K562 (cell line): ENCODE measurements around the gene RHEBL1. TPM values are rescaled to one million over a fixed set of nuclear protein-coding genes. Genes with fewer than 3 reads are reported as not detected.

Experiments
- ATAC-seq: fragments of 200-7000 bp; cut with Tn5 transposase; 3 replicates; pipeline ENCODE4 v1.9.1; 2020; ENCODE audit warnings: moderate library complexity
- BruUV-seq: library from RNA; stranded (reverse); fragments of 400-500 nt; replicated peaks from 2 replicates; lab custom pipeline; 2021; lab: Mats Ljungman, UMichigan
- CTCF ChIA-PET: fragments of 300-600 bp; formaldehyde crosslinking; extraction: SDS; loops from one replicate; lab custom pipeline; 2021; ENCODE audit warnings: low intra/inter-chr PET ratio; lab: Yijun Ruan, JAX
- POLR2A ChIA-PET: fragments of 300-600, 350-650 bp; sonication (Branson Sonifier 250); formaldehyde crosslinking; extraction: SDS; loops from one replicate; lab custom pipeline; 2021; ENCODE audit warnings: antibody characterized with exemption, inconsistent platforms; lab: Yijun Ruan, JAX
- DNase-seq, 4 experiments: peaks; one replicate each; pipeline versions ENCODE4 v3.0.0 to v3.0.0-alpha.2; 2011 to 2018; ENCODE audit warnings: low spot score in 3 of 4, mixed read lengths in 3 of 4; ENCODE audit errors: extremely low read depth in 1 of 4
- FAIRE-seq: peaks from 2 replicates; lab custom pipeline; 2011; peaks lifted over from hg19 to GRCh38; lab: Jason Lieb, UNC
- H2AFZ ChIP-seq: 2 replicates; pipeline ENCODE4 v1.6.0; 2011; ENCODE audit warnings: low read depth, low read length, control low read depth, inconsistent platforms
- H3K27ac ChIP-seq: fragments of 200-600 bp; 3 replicates; pipeline ENCODE4 v1.8.0; 2011; ENCODE audit warnings: low read depth, mild to moderate bottlenecking, control low read depth, inconsistent platforms, low read length, moderate library complexity, mixed read lengths; ENCODE audit errors: extremely low read depth
- H3K27me3 ChIP-seq, 2 experiments: fragments of 300-600 bp in 1 of 2; 2 replicates in 1 of 2; 3 replicates in 1 of 2; pipeline versions ENCODE4 v1.6.0 to v1.8.0; 2011; ENCODE audit warnings: inconsistent platforms in 2 of 2, low read length in 2 of 2, mild to moderate bottlenecking in 1 of 2, mixed read lengths in 1 of 2, moderate library complexity in 1 of 2; ENCODE audit not compliant: control insufficient read depth in 2 of 2, insufficient read depth in 2 of 2
- H3K36me3 ChIP-seq: fragments of 300-600 bp; 3 replicates; pipeline ENCODE4 v1.8.0; 2011; ENCODE audit warnings: mild to moderate bottlenecking, low read length, inconsistent platforms; ENCODE audit not compliant: control insufficient read depth, insufficient read depth
- H3K4me1 ChIP-seq, 2 experiments: fragments of 200-600 bp in 1 of 2; replicated peaks in 1 of 2; 2 replicates in 1 of 2; 3 replicates in 1 of 2; pipeline versions ENCODE4 v1.5.1 to v1.8.0; 2011; ENCODE audit warnings: inconsistent platforms in 2 of 2, low read length in 2 of 2, mild to moderate bottlenecking in 1 of 2, mixed read lengths in 1 of 2, moderate library complexity in 1 of 2; ENCODE audit not compliant: control insufficient read depth in 2 of 2, insufficient read depth in 2 of 2
- H3K4me2 ChIP-seq: 2 replicates; pipeline ENCODE4 v1.6.1; 2011; ENCODE audit warnings: low read length, control low read depth, inconsistent platforms, mixed read lengths; ENCODE audit not compliant: insufficient read depth
- H3K4me3 ChIP-seq: fragments of 200-600 bp; sonication (generic), shearing (Covaris generic); 2 replicates; pipeline ENCODE4 v1.5.1; 2016; ENCODE audit warnings: control low read depth, inconsistent platforms
- H3K79me2 ChIP-seq: fragments of 200-600 bp; 3 replicates; pipeline ENCODE4 v1.8.0; 2011; ENCODE audit warnings: low read length, inconsistent platforms; ENCODE audit not compliant: control insufficient read depth, insufficient read depth
- H3K9ac ChIP-seq, 2 experiments: 2 replicates each; pipeline versions ENCODE4 v1.6.0 to v1.6.1; 2011; ENCODE audit warnings: low read depth in 2 of 2, low read length in 2 of 2, control low read depth in 1 of 2, inconsistent platforms in 1 of 2, mild to moderate bottlenecking in 1 of 2, mixed read lengths in 1 of 2; ENCODE audit not compliant: insufficient read depth in 1 of 2
- H3K9me1 ChIP-seq: one replicate; pipeline ENCODE4 v1.6.0; 2011; ENCODE audit warnings: inconsistent platforms, mild to moderate bottlenecking, low read length, moderate library complexity; ENCODE audit not compliant: control insufficient read depth, insufficient read depth
- H3K9me3 ChIP-seq: replicated peaks from 2 replicates; pipeline ENCODE4 v1.5.1; 2011; ENCODE audit warnings: low read depth, low read length, inconsistent platforms; ENCODE audit not compliant: control insufficient read depth, insufficient read depth
- H4K20me1 ChIP-seq: replicated peaks from 2 replicates; pipeline ENCODE4 v1.6.1; 2011; ENCODE audit warnings: low read length, inconsistent platforms, mixed read lengths; ENCODE audit not compliant: control insufficient read depth, insufficient read depth
- ATF7 ChIP-seq: fragments of 450-650 bp; IDR thresholded peaks from 2 replicates; pipeline ENCODE4 v1.7.1; 2014; ENCODE audit warnings: mild to moderate bottlenecking, moderate library complexity
- BDP1 ChIP-seq: IDR thresholded peaks from 3 replicates; pipeline ENCODE4 v1.6.1; 2011; ENCODE audit not compliant: insufficient read length, insufficient read depth
- BHLHE40 ChIP-seq: IDR thresholded peaks from 2 replicates; pipeline ENCODE4 v1.6.1; 2011; ENCODE audit warnings: low read length, improper control_type of control experiment
- C11orf30 ChIP-seq: fragments of 450-650 bp; IDR thresholded peaks from 2 replicates; pipeline ENCODE4 v1.6.1; 2016; ENCODE audit warnings: low read depth, mild to moderate bottlenecking
- CBFA2T2 ChIP-seq: fragments of 450-650 bp; conservative IDR thresholded peaks from 2 replicates; pipeline ENCODE4 v1.6.1; 2017; ENCODE audit warnings: mild to moderate bottlenecking
- CEBPG ChIP-seq, 3 experiments: fragments of 200-800 bp in 1 of 3; sonication (Bioruptor generic) in 1 of 3; sonication (generic) in 1 of 3; formaldehyde crosslinking in 1 of 3; IDR thresholded peaks in 2 of 3; conservative IDR thresholded peaks in 1 of 3; 2 replicates each; pipeline versions ENCODE4 v1.6.1 to v1.8.0; 2016 to 2022; ENCODE audit warnings: missing compliant biosample characterization in 2 of 3, missing genetic modification characterization in 2 of 3, mild to moderate bottlenecking in 1 of 3, missing genetic modification reagents in 1 of 3
- CTBP1 ChIP-seq: fragments of 450-650 bp; IDR thresholded peaks from 2 replicates; pipeline ENCODE4 v1.6.1; 2016; ENCODE audit warnings: borderline replicate concordance
- EP400 ChIP-seq: fragments of 450-650 bp; IDR thresholded peaks from 2 replicates; pipeline ENCODE4 v1.6.1; 2017; ENCODE audit warnings: antibody characterized with exemption, mild to moderate bottlenecking, moderate library complexity
- HDAC3 ChIP-seq: fragments of 450-650 bp; IDR thresholded peaks from 2 replicates; pipeline ENCODE4 v1.6.1; 2018; ENCODE audit warnings: borderline replicate concordance, mild to moderate bottlenecking, moderate library complexity; ENCODE audit not compliant: partially characterized antibody
- IRF9 ChIP-seq: fragments of 450-650 bp; IDR thresholded peaks from 2 replicates; pipeline ENCODE4 v1.6.1; 2016; ENCODE audit warnings: missing biosample characterization, missing genetic modification characterization
- NR2C2 ChIP-seq, 2 experiments: fragments of 200-800 bp in 1 of 2; sonication (Bioruptor generic) in 1 of 2; sonication (generic) in 1 of 2; formaldehyde crosslinking in 1 of 2; IDR thresholded peaks; 2 replicates each; pipeline versions ENCODE4 v1.6.1 to v1.8.0; 2016 to 2022; ENCODE audit warnings: mild to moderate bottlenecking in 1 of 2, missing compliant biosample characterization in 1 of 2, missing genetic modification characterization in 1 of 2, missing genetic modification reagents in 1 of 2
- NR3C1 ChIP-seq: sonication (generic); formaldehyde crosslinking; IDR thresholded peaks from 2 replicates; pipeline ENCODE4 v1.8.1; 2022; ENCODE audit warnings: missing genetic modification reagents
- TEAD1 ChIP-seq, 2 experiments: fragments of 450-650 bp in 1 of 2; sonication (generic) in 1 of 2; formaldehyde crosslinking; IDR thresholded peaks; 2 replicates each; pipeline versions ENCODE4 v1.4.0 to v1.8.0; 2020 to 2022; ENCODE audit warnings: mild to moderate bottlenecking in 2 of 2, missing genetic modification reagents in 1 of 2
- TEAD4 ChIP-seq, 2 experiments: sonication (generic) in 1 of 2; formaldehyde crosslinking in 1 of 2; IDR thresholded peaks; 2 replicates each; pipeline versions ENCODE4 v1.6.1 to v1.8.0; 2012 to 2022; ENCODE audit warnings: borderline replicate concordance in 1 of 2, inconsistent platforms in 1 of 2, low read length in 1 of 2, mild to moderate bottlenecking in 1 of 2, missing genetic modification reagents in 1 of 2
- TOE1 ChIP-seq, 2 experiments: fragments of 450-650 bp in 1 of 2; sonication (generic) in 1 of 2; formaldehyde crosslinking in 1 of 2; IDR thresholded peaks; 2 replicates each; pipeline versions ENCODE4 v1.7.1 to v1.8.0; 2016 to 2022; ENCODE audit warnings: borderline replicate concordance in 2 of 2, mild to moderate bottlenecking in 2 of 2, antibody characterized with exemption in 1 of 2, inconsistent platforms in 1 of 2, low read depth in 1 of 2, missing genetic modification reagents in 1 of 2, moderate library complexity in 1 of 2
- ZNF140 ChIP-seq: fragments of 250-450 bp; sonication (Bioruptor Pico); IDR thresholded peaks from 2 replicates; pipeline ENCODE4 v1.8.0; 2021; ENCODE audit warnings: moderate library complexity, mild to moderate bottlenecking, inconsistent platforms
- WGBS: fragments of 100-300 bp; shearing (Covaris generic); methylation state at CpG from one replicate; pipeline ENCODE4 v1.1.6; 2016; ENCODE audit warnings: low coverage, mixed read lengths; ENCODE audit not compliant: insufficient coverage; ENCODE audit errors: missing lambda C conversion rate; 5-methylcytosine and 5-hydroxymethylcytosine counted together
- in situ Hi-C: fragments of 300-500 bp; cut with MboI; formaldehyde crosslinking; loops from 4 replicates; pipeline ENCODE4 v1.15.0; 2018; ENCODE audit warnings: inconsistent platforms, mixed read lengths
- intact Hi-C: fragments of 100-400 bp; cut with micrococcal nuclease; formaldehyde crosslinking; loops from 2 replicates; pipeline ENCODE4 v1.14.2; 2022
- polyA plus RNA-seq, 8 experiments: library from polyadenylated mRNA; depleted of rRNA in 4 of 8; stranded (reverse) in 5 of 8; unstranded in 3 of 8; fragments of >200 nt; fragmentation: Nextera tagmentation in 2 of 8; fragmentation: Illumina TruSeq in 1 of 8; extraction: Ambion mirVana in 2 of 8; extraction: Trizol in 1 of 8; gene quantifications; 2 replicates each; pipeline versions ENCODE4 v1.2.1 to v1.2.3, GENCODE V29; 2011 to 2014; ENCODE audit warnings: inconsistent platforms in 1 of 8, missing spikeins in 1 of 8
- total RNA-seq, 7 experiments: library from RNA; depleted of rRNA in 6 of 7; stranded (reverse); fragments of >200 nt in 6 of 7; fragmentation: Illumina TruSeq in 2 of 7; extraction: Trizol in 2 of 7; gene quantifications; 2 replicates each; pipeline versions ENCODE4 v1.2.1 to v1.2.3, GENCODE V29; 2011 to 2021; ENCODE audit warnings: low replicate concordance in 1 of 7
- TF ChIP-seq, protein P1 (sequence below): fragments of 450-650 bp; IDR thresholded peaks from 2 replicates; pipeline ENCODE4 v1.6.1; 2014; ENCODE audit warnings: low read depth, mild to moderate bottlenecking, moderate library complexity, borderline replicate concordance

RHEBL1 gene
- total and polyA plus RNA-seq, 9 of the 15 experiments (the other 6 are each of a cell fraction or from before 2014, with no cell fraction given), result 4.3 to 36.1 (median 8.2) TPM

DNA sequence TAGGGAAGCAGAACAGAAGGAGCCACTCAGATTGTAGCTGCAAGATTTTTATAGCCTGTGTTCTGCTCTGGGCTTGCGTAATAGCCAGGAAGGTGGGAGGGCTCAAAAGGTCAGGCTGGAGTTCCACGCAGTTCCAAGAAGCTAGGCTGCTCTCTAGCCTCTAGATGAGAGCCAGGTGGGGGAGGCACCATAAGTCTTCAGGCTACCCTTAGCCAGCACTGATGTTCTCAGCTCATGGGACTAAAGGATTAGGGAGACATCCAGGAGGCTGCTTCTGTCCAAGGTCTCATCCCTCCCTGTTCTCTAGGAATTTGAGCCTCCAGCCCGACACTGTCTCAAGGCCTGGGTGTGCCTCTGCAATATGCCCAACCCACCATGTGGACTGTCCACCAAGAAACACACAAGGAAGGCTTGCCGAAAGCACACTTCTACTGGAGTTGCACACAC lies 39.2 kb upstream of the RHEBL1 start:
- H3K9ac ChIP-seq, result peak overlapping the region; percentile 82 to 94; a peak in 3 of 4 replicates
- H3K36me3 ChIP-seq, result peaks cover 37% of the 10 kb centered on the region; the same call in 2 of the 3 replicates
- ChIA-PET POLR2A (interaction anchor here (0.6 to 10.9 kb wide), 10 partner anchors 9 to 158 kb away, joined by 3 to 112 read pairs (median 14); partner anchors contain the start of genes DHH, RHEBL1 and TUBA1B), CTCF (no interaction called here)
- H3K4me2 ChIP-seq, result peak overlapping the region; percentile 82
- peak overlapping the region; percentile 25; the same call in 1 of the 2 replicates for H2AFZ ChIP-seq
- ATAC-seq (peak; percentile 59), DNase-seq (peak in 2 of 4 experiments; percentile 63 to 84), FAIRE-seq (peak; percentile 98)
- no peaks in the 10 kb centered on the region for H3K27me3 ChIP-seq
- 0% methylated on average over 4 of the region's 4 CpGs for WGBS
- peaks cover 40% of the 10 kb centered on the region for H3K79me2 ChIP-seq
- BruUV-seq, result no TSS peak
- peaks cover 15 to 26% of the 10 kb centered on the region in 2 experiments; a peak in 4 of 5 replicates for H3K4me1 ChIP-seq
- peak overlapping the region; percentile 81 for H3K4me3 ChIP-seq
- intact Hi-C loops (no loop called here), in situ Hi-C loops (no loop called here)
- H4K20me1 ChIP-seq, result no peaks in the 10 kb centered on the region; the same call in 1 of the 2 replicates
- peaks cover 4% of the 10 kb centered on the region for H3K9me1 ChIP-seq
- peaks cover 4% of the 10 kb centered on the region for H3K9me3 ChIP-seq
- H3K27ac ChIP-seq, result peak overlapping the region; percentile 84
- TF ChIP-seq, protein P1, sequence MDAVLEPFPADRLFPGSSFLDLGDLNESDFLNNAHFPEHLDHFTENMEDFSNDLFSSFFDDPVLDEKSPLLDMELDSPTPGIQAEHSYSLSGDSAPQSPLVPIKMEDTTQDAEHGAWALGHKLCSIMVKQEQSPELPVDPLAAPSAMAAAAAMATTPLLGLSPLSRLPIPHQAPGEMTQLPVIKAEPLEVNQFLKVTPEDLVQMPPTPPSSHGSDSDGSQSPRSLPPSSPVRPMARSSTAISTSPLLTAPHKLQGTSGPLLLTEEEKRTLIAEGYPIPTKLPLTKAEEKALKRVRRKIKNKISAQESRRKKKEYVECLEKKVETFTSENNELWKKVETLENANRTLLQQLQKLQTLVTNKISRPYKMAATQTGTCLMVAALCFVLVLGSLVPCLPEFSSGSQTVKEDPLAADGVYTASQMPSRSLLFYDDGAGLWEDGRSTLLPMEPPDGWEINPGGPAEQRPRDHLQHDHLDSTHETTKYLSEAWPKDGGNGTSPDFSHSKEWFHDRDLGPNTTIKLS, result peak; percentile 24; the same call in 1 of the 2 replicates
- TF ChIP-seq BDP1, result no peak
- peak; percentile 30; the same call in 1 of the 2 replicates for TF ChIP-seq TEAD4 (IDR thresholded peaks at IDR 0.05; ENCODE audit: low read length)
- no peak for TF ChIP-seq TEAD4 (CRISPR knock-in tag; IDR thresholded peaks at IDR 0.05; ENCODE audit: borderline replicate concordance)
- TF ChIP-seq IRF9 (tag), result peak; percentile 54; the same call in 1 of the 2 replicates
- peak; percentile 94 for TF ChIP-seq CEBPG (CRISPR knock-in tag; IDR thresholded peaks at IDR 0.05)
- TF ChIP-seq CEBPG (tag; conservative IDR thresholded peaks at IDR 0.05 in 1 of 2, IDR thresholded peaks at IDR 0.05 in 1 of 2), result peak; percentile 89 to 96
- TF ChIP-seq ZNF140 (CRISPR knock-in tag), result no peak
- no peak for TF ChIP-seq HDAC3
- TF ChIP-seq BHLHE40, result no peak
- TF ChIP-seq NR2C2 (CRISPR knock-in tag; IDR thresholded peaks at IDR 0.05), result no peak
- TF ChIP-seq NR2C2 (tag; IDR thresholded peaks at IDR 0.05), result peak; percentile 83
- TF ChIP-seq ATF7, result peak; percentile 23; the same call in 1 of the 2 replicates
- TF ChIP-seq TEAD1 (CRISPR knock-in tag; IDR thresholded peaks at IDR 0.05), result peak in 1 of 2 experiments; percentile 30; a peak in 1 of 4 replicates
- peak; percentile 56; the same call in 1 of the 2 replicates for TF ChIP-seq CTBP1
- TF ChIP-seq TOE1 (IDR thresholded peaks at IDR 0.05; ENCODE audit: borderline replicate concordance), result no peak
- TF ChIP-seq TOE1 (CRISPR knock-in tag; IDR thresholded peaks at IDR 0.05; ENCODE audit: borderline replicate concordance, low read depth), result peak; percentile 84; the same call in 1 of the 2 replicates
- no peak for TF ChIP-seq EP400
- TF ChIP-seq C11orf30, result no peak
- no peak for TF ChIP-seq NR3C1 (CRISPR knock-in tag)
- TF ChIP-seq CBFA2T2, result 0 out of 2 replicates have a peak, but pooled peaks have one; percentile 5
